KOPT-K1 (cell line): ENCODE data around the gene PCYT1A.
A peak's percentile ranks its signal among the peaks of the same experiment; 100 is the strongest.
"Not testable (repeated sequence)": the region's sequence is repeated elsewhere in the genome, so short reads cannot be mapped to it uniquely, and the experiment has no call there.

ENCODE experiments used
- H3K27ac ChIP-seq: fragments of 200-600 bp; sonication (generic); 2 replicates; pipeline ENCODE4 v1.5.1; 2016; ENCODE audit warnings: antibody characterized with exemption, mild to moderate bottlenecking, low read depth, low read length; ENCODE audit not compliant: poor library complexity, severe bottlenecking
- H3K36me3 ChIP-seq: fragments of 200-600 bp; sonication (generic); 2 replicates; pipeline ENCODE4 v1.5.1; 2017; ENCODE audit warnings: antibody characterized with exemption, mild to moderate bottlenecking, low read length, moderate library complexity; ENCODE audit not compliant: insufficient read depth
- H3K9me3 ChIP-seq: fragments of 200-600 bp; sonication (generic); 2 replicates; pipeline ENCODE4 v1.5.1; 2017; ENCODE audit warnings: antibody characterized with exemption, low read length, mild to moderate bottlenecking; ENCODE audit not compliant: insufficient read depth, poor library complexity, severe bottlenecking

PCYT1A gene

DNA sequence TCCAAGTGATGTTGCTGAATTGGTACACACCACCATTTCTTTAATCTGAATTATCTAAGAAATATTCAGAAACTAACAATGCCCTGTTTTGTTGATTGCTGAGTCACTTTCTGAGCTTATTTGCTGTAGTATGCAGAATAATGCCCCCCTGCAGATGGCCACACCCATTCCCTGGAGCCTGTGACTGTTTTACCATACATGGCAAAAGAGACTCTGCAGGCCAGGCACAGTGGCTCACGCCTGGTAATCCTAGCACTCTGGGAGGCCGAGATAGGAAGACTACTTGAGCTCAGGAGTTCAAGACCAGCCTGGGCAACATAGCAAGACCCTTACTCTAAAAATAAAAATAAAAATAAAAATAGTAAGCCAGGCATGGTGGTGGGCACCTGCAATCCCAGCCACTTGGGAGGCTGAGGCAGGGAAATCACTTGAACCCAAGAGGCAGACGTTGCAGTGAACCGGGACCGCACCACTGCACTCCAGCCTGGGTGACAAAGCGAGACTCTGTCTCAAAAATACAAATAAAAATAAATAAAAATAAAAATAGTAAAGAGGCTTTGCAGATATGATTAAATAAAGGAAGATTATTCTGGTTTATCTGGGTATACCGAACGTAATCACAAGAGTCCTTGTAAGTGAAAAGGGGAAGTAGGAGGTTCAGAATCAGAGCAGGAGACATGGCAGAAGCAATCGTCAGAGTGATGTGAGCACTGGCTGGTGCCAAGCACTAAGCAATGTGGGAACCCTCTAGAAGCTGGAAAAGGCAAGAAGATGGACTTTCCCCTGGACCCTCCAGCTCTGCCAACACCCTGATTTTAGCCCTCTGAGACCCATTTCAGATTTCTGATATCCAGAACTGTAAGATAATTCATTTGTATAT, 19.0 kb downstream of the PCYT1A start:
- Histone ChIP-seq H3K9me3 (peaks cover 8% of the 10 kb centered on the region), H3K36me3 (peaks cover 32% of the 10 kb centered on the region), H3K27ac (no peak overlapping the region)

DNA sequence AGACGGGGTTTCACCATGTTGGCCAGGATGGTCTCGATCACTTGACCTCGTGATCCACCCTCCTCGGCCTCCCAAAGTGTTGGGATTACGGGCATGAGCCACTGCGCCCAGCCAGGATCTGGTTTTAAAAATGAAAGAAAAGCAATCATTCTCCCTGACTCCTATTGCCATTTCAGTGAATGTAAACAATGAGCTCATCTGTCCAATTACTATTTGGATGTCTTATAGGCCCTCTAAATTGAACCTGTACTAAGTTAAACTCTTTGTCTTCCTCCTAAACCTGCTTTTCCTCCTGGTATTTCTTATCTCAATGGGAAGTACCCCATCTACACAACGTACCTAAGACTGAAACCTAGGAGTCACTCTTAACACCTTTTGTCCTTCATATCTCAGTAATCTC, 23.7 kb downstream of the PCYT1A start:
- Histone ChIP-seq H3K27ac (no peak overlapping the region), H3K36me3 (peaks cover 27% of the 10 kb centered on the region)

DNA sequence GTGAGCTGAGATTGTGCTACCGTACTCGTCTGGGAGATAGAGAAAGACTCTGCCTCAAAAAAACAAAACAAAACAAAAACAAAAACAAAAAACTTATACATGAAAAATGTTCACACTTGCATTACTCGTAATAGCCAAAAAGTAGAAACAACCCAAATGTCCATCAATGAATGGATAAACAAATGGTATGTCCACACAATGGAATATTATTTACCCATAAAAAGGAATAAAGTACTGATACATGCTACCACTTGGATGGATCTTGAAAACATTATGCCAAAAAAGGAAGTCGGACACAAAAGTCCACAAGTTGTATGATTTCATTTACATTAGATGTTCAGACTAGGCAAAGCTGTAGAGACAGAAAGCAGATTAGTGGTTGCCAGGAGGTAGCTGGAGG, 26.7 kb downstream of the PCYT1A start:
- H3K27ac ChIP-seq: no peak overlapping the region
- H3K9me3 ChIP-seq: no peaks in the 10 kb centered on the region
- peaks cover 23% of the 10 kb centered on the region for H3K36me3 ChIP-seq

More for the DNA sequence above, 23.7 kb downstream of the PCYT1A start:
- H3K9me3 ChIP-seq: no peaks in the 10 kb centered on the region

DNA sequence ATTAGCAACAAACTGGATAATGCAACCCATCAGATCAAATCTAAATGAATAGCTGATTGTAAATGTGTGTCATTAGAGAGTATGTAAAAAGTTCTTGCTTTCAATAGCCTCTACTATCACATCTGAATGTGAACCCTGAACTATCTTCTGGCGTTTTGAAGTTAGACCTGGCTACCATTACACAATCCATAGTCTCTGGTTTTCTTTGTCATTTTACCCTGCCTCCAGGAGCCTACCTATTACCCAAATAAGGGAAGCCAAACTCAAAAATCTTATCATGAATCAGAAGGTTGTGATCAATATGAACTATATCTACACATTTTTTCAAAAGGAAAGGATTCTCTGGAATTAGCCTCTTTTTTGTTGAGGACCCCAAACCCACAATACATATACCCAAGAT, 31.8 kb downstream of the PCYT1A start:
- Histone ChIP-seq H3K9me3 (peaks cover under 1% of the 10 kb centered on the region), H3K27ac (no peak overlapping the region), H3K36me3 (peaks cover 37% of the 10 kb centered on the region)

DNA sequence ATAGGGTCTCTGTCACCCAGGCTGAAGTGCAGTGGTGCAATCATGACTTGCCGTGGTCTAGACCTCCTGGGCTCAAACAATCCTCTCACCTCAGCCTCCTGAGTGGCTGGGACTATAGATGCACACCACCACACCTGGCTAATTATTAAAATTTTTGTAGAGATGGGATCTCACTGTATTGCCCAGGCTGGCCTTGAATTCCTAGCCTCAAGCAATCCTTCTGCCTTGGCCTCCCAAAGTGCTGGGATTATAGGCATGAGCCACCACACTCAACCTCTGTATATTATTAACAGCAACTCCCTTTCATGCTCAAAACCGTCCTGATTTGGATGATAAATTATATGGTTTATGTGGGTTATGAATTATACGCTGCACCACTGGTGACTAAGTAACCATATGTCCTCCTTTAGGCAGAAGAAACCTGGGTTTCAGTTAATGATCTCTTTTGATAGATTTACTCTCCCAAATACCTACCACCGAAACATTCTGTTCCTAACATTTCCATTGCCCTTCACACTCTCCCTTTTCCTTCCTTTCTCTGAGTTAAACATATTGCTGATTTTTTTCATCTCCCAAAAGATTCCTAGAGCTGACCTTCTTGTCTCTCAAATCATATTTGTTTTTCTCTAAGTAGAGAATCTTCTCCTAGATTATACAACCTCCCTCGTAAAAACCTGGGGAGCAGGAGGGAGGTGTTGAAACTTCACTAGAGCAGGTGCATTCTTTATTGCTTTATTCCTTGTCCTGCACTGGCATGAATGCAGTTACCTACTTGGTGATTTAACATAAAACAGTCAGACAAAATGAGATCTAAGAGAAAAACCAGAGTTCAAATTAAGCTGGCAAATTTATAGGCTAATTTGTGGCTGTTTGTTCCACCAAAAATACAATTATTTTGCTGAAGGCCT, 32.9 kb downstream of the PCYT1A start:
- Histone ChIP-seq H3K27ac (no peak overlapping the region), H3K9me3 (peaks cover 7% of the 10 kb centered on the region), H3K36me3 (peaks cover 30% of the 10 kb centered on the region)

DNA sequence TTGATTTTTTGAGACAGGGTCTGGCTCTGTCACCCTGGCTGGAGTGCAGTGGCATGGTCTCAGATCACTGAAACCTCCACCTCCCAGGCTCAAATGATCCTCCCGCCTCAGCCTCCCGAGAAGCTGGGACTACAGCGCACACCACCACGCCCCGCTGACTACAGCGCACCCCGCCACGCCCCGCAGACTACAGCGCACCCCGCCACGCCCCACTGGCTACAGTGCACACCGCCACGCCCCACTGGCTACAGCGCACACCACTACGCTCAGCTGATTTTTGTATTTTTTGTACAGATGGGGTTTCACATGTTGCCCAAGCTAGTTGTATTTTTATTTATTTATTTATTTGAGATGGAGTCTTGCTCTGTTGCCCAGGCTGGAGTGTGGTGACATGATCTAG, 35.6 kb downstream of the PCYT1A start:
- Histone ChIP-seq H3K27ac (no peak overlapping the region), H3K9me3 (peaks cover 7% of the 10 kb centered on the region), H3K36me3 (peaks cover 41% of the 10 kb centered on the region)

DNA sequence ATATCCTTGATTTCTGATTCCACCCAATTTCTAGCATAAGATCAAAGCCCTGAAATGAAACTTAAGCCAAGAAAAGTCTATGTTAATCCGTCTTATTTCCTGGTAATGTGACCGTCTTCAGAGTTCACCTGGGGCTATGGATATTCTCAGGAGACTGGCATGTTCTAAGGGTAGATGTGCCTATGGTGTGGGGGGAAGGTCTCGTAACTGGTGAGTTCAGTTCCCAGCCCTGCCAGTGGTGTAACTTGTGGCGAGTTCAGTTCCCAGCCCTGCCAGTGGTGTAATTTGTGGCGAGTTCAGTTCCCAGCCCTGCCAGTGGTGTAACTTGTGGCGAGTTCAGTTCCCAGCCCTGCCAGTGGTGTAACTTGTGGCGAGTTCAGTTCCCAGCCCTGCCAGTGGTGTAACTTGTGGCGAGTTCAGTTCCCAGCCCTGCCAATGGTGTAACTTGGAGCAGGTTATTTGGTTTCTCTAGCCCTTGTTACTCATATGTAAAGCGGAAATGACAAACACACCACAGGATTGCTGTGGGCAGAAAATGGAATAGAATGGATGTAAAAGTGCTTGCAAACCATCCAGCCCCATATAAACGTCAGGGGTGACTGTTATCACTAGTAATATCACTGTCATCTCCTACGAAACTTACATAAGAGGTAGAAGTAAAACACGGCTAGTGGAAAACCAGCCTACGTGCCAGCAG, 40.8 kb downstream of the PCYT1A start:
- H3K9me3 ChIP-seq: peaks cover 7% of the 10 kb centered on the region
- peak overlapping the region; percentile 26 for H3K27ac ChIP-seq
- peaks cover 36% of the 10 kb centered on the region for H3K36me3 ChIP-seq

DNA sequence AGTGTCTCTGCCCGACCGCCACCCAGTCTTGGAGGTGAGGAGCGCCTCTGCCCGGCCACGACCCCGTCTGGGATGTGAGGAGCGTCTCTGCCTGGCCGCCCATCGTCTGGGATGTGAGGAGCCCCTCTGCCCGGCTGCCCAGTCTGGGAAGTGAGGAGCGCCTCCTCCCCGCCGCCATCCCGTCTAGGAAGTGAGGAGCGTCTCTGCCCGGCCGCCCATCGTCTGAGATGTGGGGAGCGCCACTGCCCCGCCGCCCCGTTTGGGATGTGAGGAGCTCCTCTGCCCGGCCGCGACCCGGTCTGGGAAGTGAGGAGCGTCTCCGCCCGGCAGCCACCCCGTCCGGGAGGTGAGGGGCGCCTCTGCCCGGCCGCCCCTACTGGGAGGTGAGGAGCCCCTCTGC, 43.4 kb downstream of the PCYT1A start:
- not testable (repeated sequence) for H3K9me3 ChIP-seq, H3K27ac ChIP-seq
- peaks cover 45% of the 10 kb centered on the region for H3K36me3 ChIP-seq

DNA sequence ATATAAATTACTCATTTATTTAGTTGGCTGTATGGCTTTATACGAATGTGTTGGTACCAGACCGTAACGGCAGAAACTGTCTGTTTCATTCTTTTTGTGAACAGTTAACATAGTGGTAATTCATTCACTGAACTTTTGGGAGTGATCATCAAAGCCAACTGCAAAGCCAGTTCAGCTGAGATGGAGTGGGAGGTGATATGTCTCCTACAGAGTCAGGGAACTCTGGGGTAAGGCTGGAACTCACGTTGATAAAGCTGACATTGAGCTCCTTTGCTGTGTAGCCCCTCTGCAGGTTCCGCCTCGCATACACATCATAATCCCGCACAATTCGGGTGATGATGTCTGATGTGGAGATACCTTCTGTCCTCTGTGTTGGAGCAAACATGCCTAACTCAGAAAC, 45.8 kb downstream of the PCYT1A start:
- Histone ChIP-seq H3K27ac (no peak overlapping the region), H3K9me3 (no peaks in the 10 kb centered on the region), H3K36me3 (peaks cover 50% of the 10 kb centered on the region)

DNA sequence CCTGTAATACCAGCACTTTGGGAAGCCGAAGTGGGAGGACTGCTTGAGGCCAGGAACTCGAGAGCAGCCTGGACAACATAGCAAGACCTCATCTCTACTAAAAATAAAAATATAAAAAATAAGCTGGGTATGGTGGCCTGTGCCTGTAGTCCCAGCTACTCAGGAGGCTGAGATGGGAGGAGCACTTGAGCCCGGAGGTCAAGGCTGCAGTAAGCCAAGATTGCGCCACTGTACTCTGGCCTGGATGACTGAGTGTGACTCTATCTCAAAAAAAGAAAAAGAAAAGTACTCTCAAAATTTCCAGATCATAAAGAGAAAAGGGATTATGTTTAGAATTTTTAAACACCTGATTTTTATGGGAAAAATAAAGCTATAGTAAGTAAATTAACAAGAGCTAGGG, 47.1 kb downstream of the PCYT1A start:
- Histone ChIP-seq H3K9me3 (no peaks in the 10 kb centered on the region), H3K36me3 (peaks cover 45% of the 10 kb centered on the region), H3K27ac (no peak overlapping the region)

DNA sequence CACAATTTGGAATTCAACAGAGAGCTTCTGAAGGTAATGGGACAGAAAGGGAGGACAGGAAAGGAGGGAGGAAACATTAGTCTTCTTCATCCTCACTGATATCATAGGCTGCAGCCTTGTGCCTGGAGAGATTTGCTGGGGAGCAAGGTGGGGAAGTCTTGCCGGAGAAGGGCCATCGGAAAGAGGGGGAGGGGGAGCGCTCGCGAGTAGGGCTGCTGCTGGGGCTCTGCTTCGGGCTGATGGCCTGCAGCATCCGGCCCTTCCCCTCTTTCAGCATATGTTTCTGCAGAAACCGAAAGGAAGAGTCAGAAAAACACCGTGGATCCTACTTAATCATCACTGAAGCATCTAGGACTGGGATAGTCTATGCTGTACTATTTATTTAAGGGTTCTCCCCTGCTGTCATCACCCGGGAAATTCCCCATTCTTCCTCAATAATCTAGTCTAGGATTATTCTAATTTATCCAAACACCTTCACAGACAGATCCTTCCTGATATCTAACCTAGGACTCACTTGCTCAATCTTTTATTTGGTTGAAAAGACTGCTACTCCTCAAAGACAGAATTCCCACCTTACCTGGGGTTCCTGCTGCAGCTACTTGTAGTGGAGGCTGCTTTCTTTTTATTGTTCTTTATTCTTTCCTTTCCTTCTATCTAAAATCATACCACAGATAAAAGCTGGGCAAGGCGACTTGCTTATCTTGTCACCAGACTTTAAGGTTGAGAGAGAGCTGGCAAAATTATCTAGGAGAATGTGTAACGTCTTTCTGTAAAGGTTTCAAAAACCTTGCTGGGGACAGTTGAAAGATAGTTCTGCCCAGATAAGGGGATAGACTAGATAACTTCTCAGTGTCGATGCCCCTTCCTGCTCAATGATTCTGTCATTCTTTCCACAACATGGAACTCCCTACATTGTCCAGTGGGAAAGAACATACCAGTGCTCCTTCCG, 48.6 kb downstream of the PCYT1A start:
- Histone ChIP-seq H3K27ac (no peak overlapping the region), H3K9me3 (no peaks in the 10 kb centered on the region), H3K36me3 (peaks cover 42% of the 10 kb centered on the region)

DNA sequence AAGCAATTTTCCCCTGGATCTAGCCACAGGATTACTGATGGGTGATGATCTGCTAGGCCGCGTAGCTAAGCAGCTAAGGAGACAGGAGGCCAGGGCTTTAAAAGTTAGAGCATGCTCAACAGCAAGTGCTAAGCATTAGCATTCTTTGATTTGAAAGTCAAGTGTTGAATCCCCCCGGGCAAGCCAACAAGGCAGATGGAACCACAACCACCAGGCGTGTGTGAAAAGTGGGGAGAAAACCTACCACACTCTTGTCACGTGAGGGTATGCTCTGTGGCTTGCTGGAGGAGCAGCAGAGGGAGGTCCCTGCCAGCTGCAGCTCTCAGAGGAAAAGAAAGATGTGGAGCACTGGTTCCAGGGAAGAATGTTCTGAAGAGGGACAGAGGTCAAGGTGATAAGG, 50.3 kb downstream of the PCYT1A start:
- H3K27ac ChIP-seq: peak overlapping the region; percentile 19
- H3K36me3 ChIP-seq: peaks cover 33% of the 10 kb centered on the region
- H3K9me3 ChIP-seq: no peaks in the 10 kb centered on the region

DNA sequence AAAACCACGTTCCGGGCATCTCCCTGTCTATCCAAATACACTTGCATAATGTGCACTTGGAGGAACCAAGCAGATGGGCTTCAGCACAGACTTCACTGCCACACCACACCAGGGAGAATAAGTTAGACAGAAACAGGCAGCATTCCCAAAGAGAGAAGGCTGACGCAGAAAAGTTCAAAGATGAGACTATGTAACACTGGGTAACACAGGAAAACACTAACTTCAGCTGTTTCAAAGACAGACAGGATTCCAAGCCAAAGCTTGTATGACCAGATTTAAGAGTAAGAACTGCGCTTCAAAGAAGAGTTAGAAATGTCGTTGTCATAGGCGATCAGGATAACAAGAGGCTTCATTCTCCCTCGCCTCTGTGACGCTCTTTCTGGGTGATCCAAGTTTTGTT, 51.3 kb downstream of the PCYT1A start:
- no peak overlapping the region for H3K27ac ChIP-seq
- H3K36me3 ChIP-seq: peaks cover 24% of the 10 kb centered on the region
- H3K9me3 ChIP-seq: no peaks in the 10 kb centered on the region

DNA sequence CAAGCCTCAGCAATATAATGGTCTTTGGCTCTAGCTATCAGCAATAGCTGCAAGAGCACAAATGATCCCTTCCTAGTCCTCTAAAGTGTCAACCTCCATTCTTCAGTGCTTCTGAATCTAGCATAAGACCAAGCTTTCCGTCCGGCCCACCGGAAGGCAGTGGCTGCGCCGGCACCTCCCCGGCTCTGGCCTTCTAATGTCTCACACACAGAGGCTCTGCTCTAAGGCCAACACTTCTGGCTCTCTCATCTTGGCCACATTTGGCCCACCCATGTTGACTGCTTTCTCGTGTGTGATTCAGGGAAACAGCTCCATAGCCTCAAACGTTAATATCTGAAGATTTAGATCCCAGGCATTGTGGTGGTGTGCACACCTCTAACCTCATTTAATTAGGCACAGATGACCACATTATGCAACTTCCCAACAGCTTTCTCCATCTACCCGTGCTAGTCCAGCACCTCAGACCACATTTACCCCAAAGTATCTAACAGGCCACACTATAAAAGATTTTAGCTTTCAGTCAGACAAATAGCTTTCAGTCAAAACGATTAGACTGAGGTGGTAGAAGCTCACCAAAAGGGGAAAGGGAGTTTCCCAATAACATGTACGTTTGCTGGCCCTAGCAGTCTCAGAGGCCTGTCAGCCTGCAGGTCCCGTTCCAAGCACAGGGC, 51.9 kb downstream of the PCYT1A start:
- Histone ChIP-seq H3K27ac (no peak overlapping the region), H3K36me3 (peaks cover 24% of the 10 kb centered on the region), H3K9me3 (no peaks in the 10 kb centered on the region)
